Activated CD8-positive, alpha-beta T cell treated with anti-CD3 and anti-CD28 coated beads for 36 hours (primary cell): ENCODE data around the gene EIPR1. TPM values are rescaled to one million over a fixed set of nuclear protein-coding genes. Genes with fewer than 3 reads are reported as not detected.

Experiments used
- ATAC-seq: fragments of 200-7000 bp; cut with Tn5 transposase; one replicate; pipeline ENCODE4 v1.10.0; 2021; ENCODE audit warnings: mild to moderate bottlenecking, moderate library complexity
- CTCF ChIA-PET: fragments of 350-600 bp; sonication (Branson Sonifier 250); formaldehyde crosslinking; loops from one replicate; lab custom pipeline; 2021; ENCODE audit warnings: antibody characterized with exemption; lab: Charles Lee
- POLR2A ChIA-PET: fragments of 350-600 bp; sonication (Branson Sonifier 250); formaldehyde crosslinking; loops from one replicate; lab custom pipeline; 2021; ENCODE audit warnings: antibody characterized with exemption; lab: Charles Lee
- DNase-seq: peaks from one replicate; pipeline ENCODE4 v3.0.0-alpha.2; 2020
- H3K27ac Mint-ChIP-seq: one replicate; pipeline ENCODE4 v1.8.0; 2021; ENCODE audit warnings: mild to moderate bottlenecking, mixed read lengths
- H3K27me3 Mint-ChIP-seq: one replicate; pipeline ENCODE4 v1.8.0; 2021; ENCODE audit warnings: mixed read lengths
- H3K36me3 Mint-ChIP-seq: one replicate; pipeline ENCODE4 v1.8.0; 2021; ENCODE audit warnings: low read depth, mixed read lengths
- H3K4me1 Mint-ChIP-seq: one replicate; pipeline ENCODE4 v1.8.0; 2021; ENCODE audit warnings: low read depth, mixed read lengths
- H3K4me3 Mint-ChIP-seq: one replicate; pipeline ENCODE4 v1.8.0; 2021; ENCODE audit warnings: mild to moderate bottlenecking, moderate library complexity, mixed read lengths
- H3K9me3 Mint-ChIP-seq: one replicate; pipeline ENCODE4 v1.8.0; 2021; ENCODE audit warnings: mixed read lengths
- intact Hi-C: fragments of 100-400 bp; cut with micrococcal nuclease; formaldehyde crosslinking; loops from one replicate; pipeline ENCODE4 v1.10.0; 2022
- total RNA-seq, 2 experiments: library from RNA; stranded (reverse); gene quantifications; one replicate each; pipeline ENCODE4 v1.2.3, GENCODE V29; 2021
- TF ChIP-seq, protein P1 (sequence below): fragments of 200-600 bp; IDR thresholded peaks from one replicate; pipeline ENCODE4 v1.8.0; 2022; ENCODE audit warnings: antibody characterized with exemption, mild to moderate bottlenecking

Gene EIPR1
- total RNA-seq, 2 experiments from 2014 or later: 38.4 to 39.1 TPM

- CTCF ChIA-PET: no interaction called here
- intact Hi-C loops: no loop called here
- POLR2A ChIA-PET: no interaction called here
These were observed 230.6 kb downstream of the EIPR1 start for GRCh38 chr2:3146772-3147650.

DNA sequence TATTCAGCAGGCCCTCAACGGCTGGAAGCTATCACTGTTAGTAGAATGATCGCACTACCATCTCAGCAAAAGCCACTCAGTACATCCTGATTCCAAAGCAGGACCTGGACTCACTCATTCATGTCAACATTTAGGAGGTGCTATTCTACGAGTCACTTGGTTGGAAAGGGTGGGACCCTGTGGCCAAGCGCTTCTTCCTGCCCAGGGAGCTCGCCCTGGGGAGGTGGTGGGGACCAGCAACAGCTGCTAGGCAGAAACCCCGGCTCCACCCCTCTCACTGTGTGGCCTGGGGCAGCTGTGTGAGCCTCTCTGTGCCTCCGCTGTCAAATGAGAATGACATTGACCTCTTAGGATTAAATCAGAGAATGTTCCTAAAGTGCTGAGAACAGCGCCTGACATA is 231.4 kb downstream of the EIPR1 start:
- peaks cover 9% of the 10 kb centered on the region for H3K36me3 Mint-ChIP-seq
- H3K4me3 Mint-ChIP-seq: no peak overlapping the region
- CTCF ChIA-PET: no interaction called here
- ATAC-seq (no peak), DNase-seq (no peak)
- intact Hi-C loops: no loop called here
- peaks cover 5% of the 10 kb centered on the region for H3K9me3 Mint-ChIP-seq
- no peaks in the 10 kb centered on the region for H3K4me1 Mint-ChIP-seq
- POLR2A ChIA-PET: no interaction called here
- TF ChIP-seq, protein P1, sequence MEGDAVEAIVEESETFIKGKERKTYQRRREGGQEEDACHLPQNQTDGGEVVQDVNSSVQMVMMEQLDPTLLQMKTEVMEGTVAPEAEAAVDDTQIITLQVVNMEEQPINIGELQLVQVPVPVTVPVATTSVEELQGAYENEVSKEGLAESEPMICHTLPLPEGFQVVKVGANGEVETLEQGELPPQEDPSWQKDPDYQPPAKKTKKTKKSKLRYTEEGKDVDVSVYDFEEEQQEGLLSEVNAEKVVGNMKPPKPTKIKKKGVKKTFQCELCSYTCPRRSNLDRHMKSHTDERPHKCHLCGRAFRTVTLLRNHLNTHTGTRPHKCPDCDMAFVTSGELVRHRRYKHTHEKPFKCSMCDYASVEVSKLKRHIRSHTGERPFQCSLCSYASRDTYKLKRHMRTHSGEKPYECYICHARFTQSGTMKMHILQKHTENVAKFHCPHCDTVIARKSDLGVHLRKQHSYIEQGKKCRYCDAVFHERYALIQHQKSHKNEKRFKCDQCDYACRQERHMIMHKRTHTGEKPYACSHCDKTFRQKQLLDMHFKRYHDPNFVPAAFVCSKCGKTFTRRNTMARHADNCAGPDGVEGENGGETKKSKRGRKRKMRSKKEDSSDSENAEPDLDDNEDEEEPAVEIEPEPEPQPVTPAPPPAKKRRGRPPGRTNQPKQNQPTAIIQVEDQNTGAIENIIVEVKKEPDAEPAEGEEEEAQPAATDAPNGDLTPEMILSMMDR: no peak
- no peak overlapping the region for H3K27ac Mint-ChIP-seq
- no peaks in the 10 kb centered on the region for H3K27me3 Mint-ChIP-seq

More at GRCh38 chr2:3146772-3147650, 230.6 kb downstream of the EIPR1 start:
- peaks cover 16% of the 10 kb centered on the region for H3K36me3 Mint-ChIP-seq
- no peak overlapping the region for H3K27ac Mint-ChIP-seq
- no peaks in the 10 kb centered on the region for H3K27me3 Mint-ChIP-seq
- H3K4me3 Mint-ChIP-seq: no peak overlapping the region
- H3K9me3 Mint-ChIP-seq: peaks cover 9% of the 10 kb centered on the region
- ATAC-seq (no peak), DNase-seq (no peak)
- TF ChIP-seq, protein P1: no peak
- no peaks in the 10 kb centered on the region for H3K4me1 Mint-ChIP-seq

DNA sequence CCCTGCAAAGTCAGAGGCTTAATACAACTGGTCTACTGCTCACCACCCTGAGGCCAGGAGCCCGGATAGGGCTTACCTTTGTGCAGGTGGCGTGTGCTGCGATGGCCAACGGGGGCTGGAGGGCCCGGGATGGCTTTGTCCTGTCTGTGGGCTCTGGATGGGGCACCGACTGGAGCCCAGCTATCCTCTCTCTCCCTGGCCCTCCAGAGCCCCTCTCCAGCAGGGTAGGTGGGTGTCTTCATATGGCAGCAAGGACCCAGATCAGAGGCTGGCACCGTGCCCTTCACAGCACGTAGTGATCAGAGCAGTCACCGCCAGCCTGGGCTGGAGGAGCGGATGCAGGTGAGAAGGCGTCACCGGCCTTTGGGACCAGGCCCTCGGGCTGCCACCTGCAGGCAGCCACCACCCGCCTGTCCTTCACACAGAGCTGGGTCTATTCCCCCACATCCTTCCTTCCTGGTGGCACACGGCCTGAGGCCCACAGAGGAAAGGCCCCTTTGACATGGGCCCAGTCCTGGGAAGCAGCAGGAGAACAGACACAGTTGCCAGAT is 232.1 kb downstream of the EIPR1 start:
- Mint-ChIP-seq H3K27ac (no peak overlapping the region), H3K9me3 (no peaks in the 10 kb centered on the region), H3K4me1 (no peaks in the 10 kb centered on the region), H3K36me3 (peaks cover 4% of the 10 kb centered on the region), H3K27me3 (no peaks in the 10 kb centered on the region), H3K4me3 (no peak overlapping the region)
- ChIA-PET CTCF (no interaction called here), POLR2A (no interaction called here)
- DNase-seq (no peak), ATAC-seq (no peak)
- intact Hi-C loops: no loop called here
- TF ChIP-seq, protein P1: no peak

- Mint-ChIP-seq H3K36me3 (peaks cover under 1% of the 10 kb centered on the region), H3K27me3 (no peaks in the 10 kb centered on the region), H3K27ac (no peak overlapping the region), H3K4me1 (no peaks in the 10 kb centered on the region), H3K9me3 (no peaks in the 10 kb centered on the region), H3K4me3 (no peak overlapping the region)
- TF ChIP-seq, protein P1: no peak
- DNase-seq (no peak), ATAC-seq (no peak)
- ChIA-PET POLR2A (no interaction called here), CTCF (no interaction called here)
- intact Hi-C loops: no loop called here
These were observed 232.8 kb downstream of the EIPR1 start for GRCh38 chr2:3144856-3145255.

DNA sequence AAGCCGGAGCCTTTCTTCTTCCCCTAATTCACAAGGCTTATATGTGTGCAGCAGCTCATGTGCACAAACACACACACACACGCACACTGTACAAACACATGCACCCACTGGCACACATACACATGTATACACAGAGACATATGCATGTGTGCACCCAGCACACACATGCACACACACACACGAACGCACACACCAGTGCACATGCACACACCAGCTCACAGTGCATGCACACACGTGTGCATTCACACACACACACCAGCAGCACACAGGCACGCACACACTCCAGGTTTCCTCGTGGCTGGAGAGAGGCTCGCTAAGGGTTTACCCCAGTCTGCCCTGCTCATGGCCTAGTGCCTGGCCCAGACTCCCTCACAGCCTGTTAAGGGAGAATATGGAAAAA is 234.0 kb downstream of the EIPR1 start:
- no peaks in the 10 kb centered on the region for H3K4me1 Mint-ChIP-seq
- POLR2A ChIA-PET: no interaction called here
- intact Hi-C loops: no loop called here
- ATAC-seq: no peak
- no peaks in the 10 kb centered on the region for H3K27me3 Mint-ChIP-seq
- no peaks in the 10 kb centered on the region for H3K9me3 Mint-ChIP-seq
- no peak overlapping the region for H3K27ac Mint-ChIP-seq
- CTCF ChIA-PET: no interaction called here
- DNase-seq: no peak
- no peak overlapping the region for H3K4me3 Mint-ChIP-seq
- TF ChIP-seq, protein P1: no peak
- H3K36me3 Mint-ChIP-seq: no peaks in the 10 kb centered on the region
